Loucy (cell line): Measurements from ENCODE around the gene SLC39A1.
A peak's percentile ranks its signal among the peaks of the same experiment; 100 is the strongest.

Experiments used
- H2AFZ ChIP-seq: fragments of 200-600 bp; sonication (generic); 2 replicates; pipeline ENCODE4 v1.6.0; 2016; ENCODE audit warnings: antibody characterized with exemption, mild to moderate bottlenecking, low read length, moderate library complexity
- H3F3A ChIP-seq: fragments of 200-600 bp; 2 replicates; pipeline ENCODE4 v1.6.0; 2016; ENCODE audit warnings: antibody characterized with exemption, low read depth, mild to moderate bottlenecking
- H3K27me3 ChIP-seq: fragments of 200-600 bp; sonication (generic); 2 replicates; pipeline ENCODE4 v1.6.1; 2014; ENCODE audit warnings: low read length, mild to moderate bottlenecking; ENCODE audit not compliant: insufficient read depth, poor library complexity, severe bottlenecking
- H3K36me3 ChIP-seq: fragments of 200-600 bp; sonication (generic); 2 replicates; pipeline ENCODE4 v1.6.1; 2016; ENCODE audit warnings: low read length; ENCODE audit not compliant: insufficient read depth
- H3K4me1 ChIP-seq: fragments of 200-600 bp; sonication (generic); 2 replicates; pipeline ENCODE4 v1.5.1; 2014; ENCODE audit warnings: low read length, mild to moderate bottlenecking; ENCODE audit not compliant: insufficient read depth, poor library complexity, severe bottlenecking
- H3K4me2 ChIP-seq: fragments of 200-600 bp; sonication (generic); 2 replicates; pipeline ENCODE4 v1.6.0; 2014; ENCODE audit warnings: antibody characterized with exemption, low read length, low read depth, mild to moderate bottlenecking; ENCODE audit not compliant: poor library complexity, severe bottlenecking
- H3K4me3 ChIP-seq: fragments of 200-600 bp; sonication (generic); 2 replicates; pipeline ENCODE4 v1.5.1; 2014; ENCODE audit warnings: low read length, mild to moderate bottlenecking, mixed read lengths; ENCODE audit not compliant: poor library complexity, severe bottlenecking
- H3K79me2 ChIP-seq: fragments of 200-600 bp; sonication (generic); 2 replicates; pipeline ENCODE4 v1.6.1; 2014; ENCODE audit warnings: low read length; ENCODE audit not compliant: insufficient read depth
- H3K9ac ChIP-seq: fragments of 200-600 bp; sonication (generic); 2 replicates; pipeline ENCODE4 v1.6.0; 2014; ENCODE audit warnings: mild to moderate bottlenecking, low read depth, low read length, moderate library complexity; ENCODE audit not compliant: poor library complexity, severe bottlenecking
- H3K9me2 ChIP-seq: fragments of 200-600 bp; sonication (generic); replicated peaks from 2 replicates; pipeline ENCODE4 v1.6.1; 2016; ENCODE audit warnings: low read depth, low read length, mixed read lengths
- H3K9me3 ChIP-seq: fragments of 200-600 bp; sonication (generic); 2 replicates; pipeline ENCODE4 v1.6.1; 2014; ENCODE audit warnings: mild to moderate bottlenecking, antibody characterized with exemption, low read length, low read depth; ENCODE audit not compliant: insufficient read depth
- H4K20me1 ChIP-seq: fragments of 200-600 bp; sonication (generic); 2 replicates; pipeline ENCODE4 v1.6.0; 2014; ENCODE audit warnings: antibody characterized with exemption, low read length, mild to moderate bottlenecking; ENCODE audit not compliant: insufficient read depth, poor library complexity, severe bottlenecking
- EZH2phosphoT487 ChIP-seq: fragments of 200-600 bp; IDR thresholded peaks from 2 replicates; pipeline ENCODE4 v1.6.1; 2018; ENCODE audit warnings: antibody characterized with exemption, mild to moderate bottlenecking, moderate library complexity, borderline replicate concordance
- TF ChIP-seq, protein P1 (sequence below): fragments of 200-600 bp; sonication (generic); conservative IDR thresholded peaks from 2 replicates; pipeline ENCODE4 v1.5.1; 2014; ENCODE audit warnings: mild to moderate bottlenecking, antibody characterized with exemption, low read length

Gene SLC39A1

DNA sequence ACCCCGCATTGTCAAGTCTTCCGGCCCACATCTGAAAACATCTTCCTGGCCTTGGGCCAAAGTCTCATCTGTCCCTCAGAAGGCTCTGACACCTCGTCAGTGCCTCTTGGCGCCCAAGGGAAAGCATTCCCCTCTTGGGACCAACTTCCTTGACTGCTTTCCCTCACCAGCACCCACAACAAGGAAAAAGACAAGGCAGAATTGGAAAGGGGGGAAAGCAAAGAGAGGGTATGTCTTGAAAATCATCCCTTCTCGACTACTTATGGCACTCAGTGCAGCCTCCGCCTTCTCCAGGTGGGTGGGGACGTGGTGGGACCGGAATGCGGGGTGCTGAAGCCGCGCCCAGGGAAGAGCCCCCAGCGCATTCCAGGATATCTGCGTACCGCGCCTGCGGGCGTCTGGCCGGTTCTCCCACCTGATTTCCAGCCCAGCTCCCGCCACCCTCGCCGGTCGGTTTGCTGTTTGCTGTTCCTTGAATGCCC lies 554 bp upstream of the SLC39A1 start:
- Histone ChIP-seq H3K9ac (peak overlapping the region; percentile 85), H3K27me3 (no peaks in the 10 kb centered on the region), H3K4me1 (peaks cover 47% of the 10 kb centered on the region), H3K4me3 (peak overlapping the region; percentile 80), H3K9me3 (no peaks in the 10 kb centered on the region), H3K36me3 (no peaks in the 10 kb centered on the region), H2AFZ (peak overlapping the region; percentile 88; the same call in 1 of the 2 replicates), H3K79me2 (peaks cover 65% of the 10 kb centered on the region), H4K20me1 (peaks cover 6% of the 10 kb centered on the region), H3K4me2 (peak overlapping the region; percentile 94), H3K9me2 (no peaks in the 10 kb centered on the region), H3F3A (no peaks in the 10 kb centered on the region)
- no peak for TF ChIP-seq EZH2phosphoT487

DNA sequence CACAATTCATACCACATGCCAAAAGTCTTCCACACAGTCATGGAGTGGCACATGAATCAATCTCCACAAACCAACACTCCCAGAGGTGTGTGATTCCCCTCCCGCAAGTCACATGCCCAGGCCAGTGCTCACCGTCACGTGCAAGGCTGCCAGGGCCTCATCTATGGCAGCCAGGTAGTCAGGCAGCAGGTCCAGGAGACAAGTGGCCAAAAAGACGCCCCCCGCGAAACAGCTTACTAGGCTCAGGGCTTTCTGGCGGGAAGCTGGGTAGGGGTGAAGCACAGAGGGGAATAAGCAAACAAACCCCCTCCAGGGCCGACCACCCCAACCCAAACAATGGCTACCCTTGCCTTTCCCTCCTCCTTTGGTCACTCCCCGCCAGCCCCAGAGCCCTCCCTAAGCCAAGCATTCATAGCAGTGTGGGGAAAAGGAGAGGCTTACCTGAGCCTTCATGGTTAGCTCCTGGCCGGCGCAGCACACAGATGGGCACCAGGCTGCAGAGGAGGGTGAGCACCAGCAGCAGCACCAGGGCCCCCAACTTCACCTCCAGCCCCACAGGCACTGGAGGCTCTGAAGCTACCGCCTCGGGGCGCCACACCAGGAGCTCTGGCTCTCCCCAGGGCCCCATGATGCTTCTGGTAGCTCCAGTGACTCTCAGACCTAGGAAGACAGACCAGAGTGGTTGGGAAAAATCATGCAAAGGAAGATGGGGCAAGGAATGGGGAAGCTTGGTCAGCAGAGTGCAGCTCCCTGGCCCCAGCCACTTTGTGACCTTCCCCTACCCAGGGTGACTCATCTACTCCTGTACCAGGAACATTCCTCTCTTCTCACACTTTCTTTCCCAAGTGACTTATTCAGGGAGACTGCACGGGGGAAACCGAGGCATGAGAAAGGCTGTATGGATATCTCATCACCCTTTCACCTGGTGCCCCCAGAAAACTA lies 978 bp downstream of the SLC39A1 start:
- no peaks in the 10 kb centered on the region for H3K27me3 ChIP-seq
- no peaks in the 10 kb centered on the region for H3K9me2 ChIP-seq
- no peak overlapping the region for H2AFZ ChIP-seq
- no peaks in the 10 kb centered on the region for H3F3A ChIP-seq
- no peaks in the 10 kb centered on the region for H3K36me3 ChIP-seq
- H4K20me1 ChIP-seq: peaks cover 8% of the 10 kb centered on the region
- H3K9ac ChIP-seq: peak overlapping the region; percentile 85
- peak overlapping the region; percentile 94 for H3K4me2 ChIP-seq
- H3K9me3 ChIP-seq: no peaks in the 10 kb centered on the region
- H3K4me1 ChIP-seq: peaks cover 46% of the 10 kb centered on the region
- H3K4me3 ChIP-seq: peak overlapping the region; percentile 80
- H3K79me2 ChIP-seq: peaks cover 60% of the 10 kb centered on the region
- TF ChIP-seq, protein P1, sequence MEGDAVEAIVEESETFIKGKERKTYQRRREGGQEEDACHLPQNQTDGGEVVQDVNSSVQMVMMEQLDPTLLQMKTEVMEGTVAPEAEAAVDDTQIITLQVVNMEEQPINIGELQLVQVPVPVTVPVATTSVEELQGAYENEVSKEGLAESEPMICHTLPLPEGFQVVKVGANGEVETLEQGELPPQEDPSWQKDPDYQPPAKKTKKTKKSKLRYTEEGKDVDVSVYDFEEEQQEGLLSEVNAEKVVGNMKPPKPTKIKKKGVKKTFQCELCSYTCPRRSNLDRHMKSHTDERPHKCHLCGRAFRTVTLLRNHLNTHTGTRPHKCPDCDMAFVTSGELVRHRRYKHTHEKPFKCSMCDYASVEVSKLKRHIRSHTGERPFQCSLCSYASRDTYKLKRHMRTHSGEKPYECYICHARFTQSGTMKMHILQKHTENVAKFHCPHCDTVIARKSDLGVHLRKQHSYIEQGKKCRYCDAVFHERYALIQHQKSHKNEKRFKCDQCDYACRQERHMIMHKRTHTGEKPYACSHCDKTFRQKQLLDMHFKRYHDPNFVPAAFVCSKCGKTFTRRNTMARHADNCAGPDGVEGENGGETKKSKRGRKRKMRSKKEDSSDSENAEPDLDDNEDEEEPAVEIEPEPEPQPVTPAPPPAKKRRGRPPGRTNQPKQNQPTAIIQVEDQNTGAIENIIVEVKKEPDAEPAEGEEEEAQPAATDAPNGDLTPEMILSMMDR: no peak
- no peak for TF ChIP-seq EZH2phosphoT487

DNA sequence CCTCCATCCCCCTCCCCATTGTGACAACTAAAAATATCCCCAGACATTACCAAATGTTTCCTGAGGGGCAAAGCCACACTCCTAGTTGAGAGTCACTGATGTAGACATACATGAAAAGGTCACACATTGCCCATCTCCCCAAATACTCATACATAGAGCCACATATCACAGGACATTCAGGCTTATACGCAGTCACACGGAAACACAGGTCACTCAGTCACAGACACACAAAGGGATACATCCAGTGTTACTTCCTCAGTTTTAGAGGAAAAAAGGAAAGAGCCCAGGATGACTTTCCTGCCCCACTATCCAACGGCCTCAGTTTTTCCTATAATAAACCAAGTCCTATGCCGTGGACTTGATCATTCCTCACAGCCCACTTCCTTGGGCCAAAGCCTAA lies 1.9 kb downstream of the SLC39A1 start:
- Histone ChIP-seq H3K27me3 (no peaks in the 10 kb centered on the region), H3K36me3 (no peaks in the 10 kb centered on the region), H3K9me2 (no peaks in the 10 kb centered on the region), H3K9ac (peak overlapping the region; percentile 85), H2AFZ (no peak overlapping the region), H3K9me3 (no peaks in the 10 kb centered on the region), H3F3A (no peaks in the 10 kb centered on the region), H4K20me1 (peaks cover 18% of the 10 kb centered on the region), H3K79me2 (peaks cover 63% of the 10 kb centered on the region), H3K4me2 (peak overlapping the region; percentile 94), H3K4me3 (peak overlapping the region; percentile 80), H3K4me1 (peaks cover 49% of the 10 kb centered on the region)
- TF ChIP-seq, protein P1: no peak
- TF ChIP-seq EZH2phosphoT487: no peak
